Endothelial cell of umbilical vein (primary cell): Measurements from ENCODE around the gene LSG1.

Source experiments
- EZH2 ChIP-seq: IDR thresholded peaks from 2 replicates; pipeline ENCODE4 v1.6.1; 2012; ENCODE audit warnings: borderline replicate concordance, low read depth, mild to moderate bottlenecking, moderate library complexity, low read length, inconsistent platforms; ENCODE audit not compliant: severe bottlenecking
- MAX ChIP-seq: IDR thresholded peaks from 2 replicates; pipeline ENCODE4 v1.6.1; 2011; ENCODE audit not compliant: insufficient read depth, insufficient read length
- TF ChIP-seq, protein P1 (sequence below), 2 donors: IDR thresholded peaks; 1 replicate in 1 of 2; 2 replicates in 1 of 2; pipeline ENCODE4 v1.5.1; 2011; ENCODE audit warnings: low read length in 2 of 2, mild to moderate bottlenecking in 2 of 2, moderate library complexity in 2 of 2, control low read depth in 1 of 2, inconsistent platforms in 1 of 2, low read depth in 1 of 2; ENCODE audit not compliant: insufficient read depth in 1 of 2; ENCODE audit errors: extremely low read depth in 1 of 2

- TF ChIP-seq, protein P1, sequence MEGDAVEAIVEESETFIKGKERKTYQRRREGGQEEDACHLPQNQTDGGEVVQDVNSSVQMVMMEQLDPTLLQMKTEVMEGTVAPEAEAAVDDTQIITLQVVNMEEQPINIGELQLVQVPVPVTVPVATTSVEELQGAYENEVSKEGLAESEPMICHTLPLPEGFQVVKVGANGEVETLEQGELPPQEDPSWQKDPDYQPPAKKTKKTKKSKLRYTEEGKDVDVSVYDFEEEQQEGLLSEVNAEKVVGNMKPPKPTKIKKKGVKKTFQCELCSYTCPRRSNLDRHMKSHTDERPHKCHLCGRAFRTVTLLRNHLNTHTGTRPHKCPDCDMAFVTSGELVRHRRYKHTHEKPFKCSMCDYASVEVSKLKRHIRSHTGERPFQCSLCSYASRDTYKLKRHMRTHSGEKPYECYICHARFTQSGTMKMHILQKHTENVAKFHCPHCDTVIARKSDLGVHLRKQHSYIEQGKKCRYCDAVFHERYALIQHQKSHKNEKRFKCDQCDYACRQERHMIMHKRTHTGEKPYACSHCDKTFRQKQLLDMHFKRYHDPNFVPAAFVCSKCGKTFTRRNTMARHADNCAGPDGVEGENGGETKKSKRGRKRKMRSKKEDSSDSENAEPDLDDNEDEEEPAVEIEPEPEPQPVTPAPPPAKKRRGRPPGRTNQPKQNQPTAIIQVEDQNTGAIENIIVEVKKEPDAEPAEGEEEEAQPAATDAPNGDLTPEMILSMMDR (IDR thresholded peaks at IDR 0.05; ENCODE audit: extremely low read depth in 1 of 2, insufficient read depth in 1 of 2, low read depth in 1 of 2, low read length in 2 of 2) = no peak
- TF ChIP-seq EZH2 (no peak), MAX (no peak)
These were observed 46.1 kb upstream of the LSG1 start for GRCh38 chr3:194718079-194718478.
